HG03354 (cell line): ENCODE results near the gene IL4.

ENCODE experiments used
- ATAC-seq: cut with Tn5 transposase; IDR thresholded peaks from one replicate; pipeline ENCODE4 v1.9.1; 2021; ENCODE audit warnings: mild to moderate bottlenecking; ENCODE audit not compliant: unreplicated experiment, poor library complexity, severe bottlenecking

The IL4 gene

GRCh38 chr5:132657676-132658380 lies 16.0 kb upstream of the IL4 start, which contains the start of gene IL13:
Gene IL13, plus strand, starts transcription at chr5:132658173. Its CDS starts 14 bp downstream, at chr5:132658187.
- no peak for ATAC-seq

GRCh38 chr5:132658381-132659302 lies 15.1 kb upstream of the IL4 start:
- ATAC-seq: no peak

- ATAC-seq: no peak
Observed at GRCh38 chr5:132659598-132660493, 13.9 kb upstream of the IL4 start.

- no peak for ATAC-seq
Observed at GRCh38 chr5:132661231-132662003, 12.4 kb upstream of the IL4 start.

GRCh38 chr5:132662004-132662401 lies 11.8 kb upstream of the IL4 start:
- no peak for ATAC-seq

GRCh38 chr5:132662925-132663770 lies 10.6 kb upstream of the IL4 start:
- peak; percentile 70 for ATAC-seq

GRCh38 chr5:132663771-132664695 lies 9.8 kb upstream of the IL4 start:
- ATAC-seq: peak; percentile 51

- no peak for ATAC-seq
Observed at GRCh38 chr5:132664696-132665209, 9.0 kb upstream of the IL4 start.

- no peak for ATAC-seq
Observed at GRCh38 chr5:132665574-132666080, 8.2 kb upstream of the IL4 start.

GRCh38 chr5:132666310-132667123 lies 7.3 kb upstream of the IL4 start:
- ATAC-seq: no peak

GRCh38 chr5:132667309-132667708 lies 6.5 kb upstream of the IL4 start:
- ATAC-seq: no peak

GRCh38 chr5:132667761-132668705 lies 5.8 kb upstream of the IL4 start:
- no peak for ATAC-seq

GRCh38 chr5:132668706-132669454 lies 4.9 kb upstream of the IL4 start:
- ATAC-seq: no peak

- ATAC-seq: no peak
Observed at GRCh38 chr5:132669455-132669820, 4.4 kb upstream of the IL4 start.
